GM12872 (cell line): ENCODE measurements around the gene AKTIP.
A peak's percentile ranks its signal among the peaks of the same experiment; 100 is the strongest.

Experiments used
- CTCF ChIP-seq: IDR thresholded peaks from 3 replicates; pipeline ENCODE4 v1.5.1; 2011; ENCODE audit warnings: low read depth, mild to moderate bottlenecking, low read length, moderate library complexity; ENCODE audit not compliant: insufficient read depth

Gene AKTIP

GRCh38 chr16:53502331-53503269, at the start of gene AKTIP:
TSS of gene AKTIP (minus strand) at chr16:53503209. CDS start at chr16:53500259, 2,950 bp downstream.
- TF ChIP-seq CTCF = no peak

GRCh38 chr16:53549970-53550690, 47.1 kb upstream of the AKTIP start:
- peak; percentile 68 for TF ChIP-seq CTCF

DNA sequence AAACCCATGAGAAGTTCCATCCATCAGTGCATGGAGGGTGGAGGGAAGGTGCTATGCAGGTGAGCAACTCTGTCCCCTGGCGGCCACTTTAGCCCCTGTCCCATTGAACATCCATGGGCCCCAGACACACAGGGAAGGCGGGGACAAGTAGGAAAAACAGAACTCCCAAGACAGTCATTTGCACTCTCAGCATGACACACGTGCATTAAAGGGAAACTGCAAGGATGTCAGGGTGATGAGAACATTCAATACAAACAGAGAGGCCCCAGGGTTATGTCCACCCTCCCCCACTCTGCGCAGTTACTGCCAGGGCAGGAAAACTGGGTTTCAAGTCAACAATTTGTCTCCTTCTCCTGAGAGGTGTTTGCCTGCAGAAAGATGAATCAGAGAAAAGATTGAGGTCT, 44.0 kb upstream of the AKTIP start:
- TF ChIP-seq CTCF = peak; percentile 73

DNA sequence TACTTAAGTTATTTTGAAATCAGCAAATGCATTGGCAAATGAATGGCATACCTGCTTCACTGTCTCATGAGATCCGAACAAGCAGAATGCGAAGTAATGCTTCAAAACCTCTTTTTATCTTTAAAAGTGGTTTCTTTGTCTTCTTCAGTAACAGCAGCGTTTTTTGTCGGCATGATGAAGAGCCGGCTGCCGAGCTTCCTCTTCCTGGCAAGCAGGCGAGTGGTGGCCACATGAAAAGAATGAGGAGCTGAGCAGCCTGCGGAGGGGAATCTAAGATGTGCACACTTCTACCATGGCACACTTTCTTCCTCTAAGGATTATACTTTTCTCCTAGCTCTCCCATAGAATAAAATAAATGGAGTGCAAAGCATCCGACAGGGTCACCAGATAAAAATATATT, 42.4 kb upstream of the AKTIP start:
- no peak for TF ChIP-seq CTCF

DNA sequence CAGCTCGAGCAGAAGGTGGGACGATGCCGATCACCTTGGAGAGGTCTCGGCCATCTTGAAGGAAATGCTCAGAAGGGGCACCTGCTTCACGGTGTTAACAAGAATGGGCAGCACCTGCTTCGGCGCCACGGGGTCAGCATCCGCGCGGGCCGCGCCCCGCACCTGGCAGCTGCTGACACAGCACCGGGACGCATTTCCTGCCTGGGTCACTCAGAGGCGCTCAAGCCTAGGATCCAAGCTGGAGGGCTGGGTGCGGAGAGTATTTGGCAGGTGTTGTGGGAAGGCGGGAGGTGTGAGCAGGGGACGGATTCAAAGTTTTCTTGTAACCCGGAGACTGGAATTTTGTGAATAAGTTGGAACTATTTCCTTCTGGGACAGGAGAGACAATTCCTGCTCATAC, 39.3 kb upstream of the AKTIP start:
- TF ChIP-seq CTCF = no peak

GRCh38 chr16:53541326-53541725, 38.3 kb upstream of the AKTIP start:
- TF ChIP-seq CTCF = no peak

GRCh38 chr16:53537626-53538025, 34.6 kb upstream of the AKTIP start:
- no peak for TF ChIP-seq CTCF
